Body of pancreas (tissue), 4 donors: Measurements from ENCODE around the gene EYA4. TPM values are rescaled to one million over a fixed set of nuclear protein-coding genes. Genes with fewer than 3 reads are reported as not detected.

Experiments
- ATAC-seq: fragments of 150-250 bp; one replicate; pipeline ENCODE4 v1.9.1; 2016
- DNase-seq, 4 donors: peaks; one replicate each; pipeline ENCODE4 v3.0.0-alpha.2; 2019
- H3K27ac ChIP-seq, 4 donors: fragments of 200-600 bp; sonication (generic); 1 replicate in 3 of 4; 2 replicates in 1 of 4; pipeline versions ENCODE4 v1.5.1 to v1.6.1; 2016 to 2019; ENCODE audit warnings: mild to moderate bottlenecking in 1 of 4, mixed read lengths in 1 of 4, moderate library complexity in 1 of 4
- H3K27me3 ChIP-seq, 2 donors: fragments of 200-600 bp; sonication (generic); one replicate each; pipeline ENCODE4 v1.6.0; 2016; ENCODE audit warnings: mild to moderate bottlenecking in 1 of 2
- H3K36me3 ChIP-seq, 2 donors: fragments of 200-600 bp; sonication (generic); replicated peaks in 1 of 2; 2 replicates each; pipeline ENCODE4 v1.5.1; 2016; ENCODE audit warnings: low read depth in 2 of 2; ENCODE audit not compliant: insufficient read depth in 1 of 2
- H3K4me1 ChIP-seq: fragments of 200-600 bp; sonication (generic); one replicate; pipeline ENCODE4 v1.6.0; 2016
- H3K4me3 ChIP-seq, 2 donors: fragments of 200-600 bp; sonication (generic); 1 replicate in 1 of 2; 2 replicates in 1 of 2; pipeline ENCODE4 v1.5.1; 2016 to 2019
- H3K9me3 ChIP-seq, 3 donors: fragments of 200-600 bp; sonication (generic); 1 replicate in 2 of 3; 2 replicates in 1 of 3; pipeline ENCODE4 v1.5.1; 2016
- POLR2A ChIP-seq, 3 donors: fragments of 450-650 bp; IDR thresholded peaks; one replicate each; pipeline ENCODE4 v1.6.1; 2016; ENCODE audit warnings: antibody characterized with exemption in 3 of 3, mild to moderate bottlenecking in 2 of 3
- WGBS, 2 donors: methylation state at CpG; one replicate each; pipeline ENCODE4 v1.1.5; 2017; 5-methylcytosine and 5-hydroxymethylcytosine counted together
- intact Hi-C: fragments of 100-400 bp; cut with DNase I; formaldehyde crosslinking; loops from one replicate; pipeline ENCODE4 v1.15.1; 2023
- total RNA-seq, 2 donors: library from RNA; depleted of rRNA; stranded (reverse); fragments of >200 nt; gene quantifications; one replicate each; pipeline ENCODE4 v1.1.0, GENCODE V29; 2016
- TF ChIP-seq, protein P1 (sequence below), 7 experiments: fragments of 450-650 bp in 4 of 7; fragments of 200-600 bp in 3 of 7; sonication (generic) in 3 of 7; IDR thresholded peaks; one replicate each; pipeline ENCODE4 v1.5.1; 2016 to 2019; ENCODE audit warnings: antibody characterized with exemption in 7 of 7

EYA4 gene, protein sequence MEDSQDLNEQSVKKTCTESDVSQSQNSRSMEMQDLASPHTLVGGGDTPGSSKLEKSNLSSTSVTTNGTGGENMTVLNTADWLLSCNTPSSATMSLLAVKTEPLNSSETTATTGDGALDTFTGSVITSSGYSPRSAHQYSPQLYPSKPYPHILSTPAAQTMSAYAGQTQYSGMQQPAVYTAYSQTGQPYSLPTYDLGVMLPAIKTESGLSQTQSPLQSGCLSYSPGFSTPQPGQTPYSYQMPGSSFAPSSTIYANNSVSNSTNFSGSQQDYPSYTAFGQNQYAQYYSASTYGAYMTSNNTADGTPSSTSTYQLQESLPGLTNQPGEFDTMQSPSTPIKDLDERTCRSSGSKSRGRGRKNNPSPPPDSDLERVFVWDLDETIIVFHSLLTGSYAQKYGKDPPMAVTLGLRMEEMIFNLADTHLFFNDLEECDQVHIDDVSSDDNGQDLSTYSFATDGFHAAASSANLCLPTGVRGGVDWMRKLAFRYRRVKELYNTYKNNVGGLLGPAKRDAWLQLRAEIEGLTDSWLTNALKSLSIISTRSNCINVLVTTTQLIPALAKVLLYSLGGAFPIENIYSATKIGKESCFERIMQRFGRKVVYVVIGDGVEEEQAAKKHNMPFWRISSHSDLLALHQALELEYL
- 1 to 10 TPM in 1 of 2 donors, under 1 TPM in 1; 0.26 to 5.3 TPM for total RNA-seq

DNA sequence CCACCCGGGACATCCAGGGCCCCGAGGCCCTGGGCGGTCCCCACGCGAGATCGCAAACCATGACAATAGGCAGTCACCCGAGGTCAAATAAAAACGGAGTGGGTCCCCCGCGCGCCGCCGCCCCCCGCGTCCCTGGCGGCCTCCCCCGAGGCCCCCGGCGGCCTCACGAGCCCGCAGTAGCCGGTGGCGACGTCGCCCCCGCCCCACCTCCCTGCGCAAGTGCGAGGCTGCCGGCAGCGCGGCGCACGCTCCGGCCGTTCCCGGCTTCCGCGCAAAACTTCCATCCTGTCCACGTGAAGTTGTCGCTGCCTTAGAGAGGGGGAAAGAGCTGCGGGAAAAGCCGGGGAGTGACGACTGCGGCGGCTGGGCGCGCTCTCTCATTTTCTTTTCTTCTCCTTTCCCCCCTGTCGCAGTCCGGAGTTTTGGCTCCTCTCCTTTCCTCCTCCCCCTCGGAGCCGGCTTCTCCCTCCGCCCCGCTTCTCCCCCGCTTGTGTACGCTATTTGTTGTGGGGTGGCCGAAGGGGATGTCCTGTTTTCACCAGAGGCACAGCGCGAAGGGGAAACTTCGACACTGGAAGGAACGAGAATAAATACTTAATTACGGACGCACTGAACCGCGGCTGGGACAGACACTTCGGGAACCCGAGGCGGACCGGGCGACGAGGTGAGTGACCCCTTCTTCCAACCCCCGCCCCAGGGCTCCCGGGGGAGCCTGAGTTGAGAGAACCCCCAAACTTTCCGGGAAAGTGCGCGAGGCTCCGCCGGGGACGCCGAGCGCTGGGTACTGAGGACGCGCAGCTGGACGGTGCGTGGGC lies at the start of gene EYA4:
TSS of gene EYA4 (plus strand) at position 272 of the 815 bp plus-strand sequence. CDS start 33,424 bp downstream, outside the sequence.
- WGBS, 2 donors: 0 to 1% methylated on average over 46 to 76 of the region's 84 CpGs
- H3K4me3 ChIP-seq: peak within 1 kb of the TSS in 1 of 2 donors; percentile 13
- DNase-seq (peak in 2 of 4 donors; percentile 7 to 12), ATAC-seq (peak; percentile 30)
- H3K4me1 ChIP-seq: peaks cover 30% of the 10 kb centered on the region
- no peaks in the 10 kb centered on the region for H3K36me3 ChIP-seq
- intact Hi-C loops: no loop called here
- H3K9me3 ChIP-seq: no peaks in the 10 kb centered on the region
- H3K27me3 ChIP-seq: peaks cover 0 to 6% of the 10 kb centered on the region in 2 donors
- H3K27ac ChIP-seq: peak within 1 kb of the TSS in 1 of 4 donors; percentile 6
- TF ChIP-seq, protein P1, sequence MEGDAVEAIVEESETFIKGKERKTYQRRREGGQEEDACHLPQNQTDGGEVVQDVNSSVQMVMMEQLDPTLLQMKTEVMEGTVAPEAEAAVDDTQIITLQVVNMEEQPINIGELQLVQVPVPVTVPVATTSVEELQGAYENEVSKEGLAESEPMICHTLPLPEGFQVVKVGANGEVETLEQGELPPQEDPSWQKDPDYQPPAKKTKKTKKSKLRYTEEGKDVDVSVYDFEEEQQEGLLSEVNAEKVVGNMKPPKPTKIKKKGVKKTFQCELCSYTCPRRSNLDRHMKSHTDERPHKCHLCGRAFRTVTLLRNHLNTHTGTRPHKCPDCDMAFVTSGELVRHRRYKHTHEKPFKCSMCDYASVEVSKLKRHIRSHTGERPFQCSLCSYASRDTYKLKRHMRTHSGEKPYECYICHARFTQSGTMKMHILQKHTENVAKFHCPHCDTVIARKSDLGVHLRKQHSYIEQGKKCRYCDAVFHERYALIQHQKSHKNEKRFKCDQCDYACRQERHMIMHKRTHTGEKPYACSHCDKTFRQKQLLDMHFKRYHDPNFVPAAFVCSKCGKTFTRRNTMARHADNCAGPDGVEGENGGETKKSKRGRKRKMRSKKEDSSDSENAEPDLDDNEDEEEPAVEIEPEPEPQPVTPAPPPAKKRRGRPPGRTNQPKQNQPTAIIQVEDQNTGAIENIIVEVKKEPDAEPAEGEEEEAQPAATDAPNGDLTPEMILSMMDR (IDR thresholded peaks at IDR 0.05): no peak
- no peak for TF ChIP-seq POLR2A (IDR thresholded peaks at IDR 0.05)

DNA sequence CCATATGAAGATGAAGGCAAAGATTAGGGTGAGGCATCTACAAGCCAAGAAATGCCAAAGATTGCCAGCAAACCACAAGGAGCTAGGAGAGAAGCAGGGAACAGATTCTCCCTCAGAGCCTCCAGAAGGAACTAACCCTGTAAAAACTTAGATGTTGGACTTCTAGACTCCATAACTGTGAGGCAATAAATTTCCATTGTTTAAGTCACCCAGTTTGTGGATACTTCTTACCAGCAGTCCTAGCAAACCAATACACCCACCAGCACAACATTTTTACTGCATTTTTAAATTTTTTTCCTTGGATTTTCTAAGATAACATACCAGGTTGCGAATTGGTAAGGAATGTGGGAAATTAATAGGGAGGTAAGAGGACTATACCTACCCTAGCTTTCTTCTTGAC lies 47.8 kb upstream of the EYA4 start:
- WGBS, 2 donors: 45 to 53% methylated on average over 1 of the region's 1 CpG
- intact Hi-C loops: no loop called here
- Histone ChIP-seq H3K27ac (no peak overlapping the region), H3K27me3 (no peaks in the 10 kb centered on the region), H3K4me1 (no peaks in the 10 kb centered on the region), H3K9me3 (no peaks in the 10 kb centered on the region), H3K36me3 (no peaks in the 10 kb centered on the region), H3K4me3 (no peak overlapping the region)
- ATAC-seq (no peak), DNase-seq (no peak)
- TF ChIP-seq POLR2A (IDR thresholded peaks at IDR 0.05): no peak
- TF ChIP-seq, protein P1 (IDR thresholded peaks at IDR 0.05): no peak

DNA sequence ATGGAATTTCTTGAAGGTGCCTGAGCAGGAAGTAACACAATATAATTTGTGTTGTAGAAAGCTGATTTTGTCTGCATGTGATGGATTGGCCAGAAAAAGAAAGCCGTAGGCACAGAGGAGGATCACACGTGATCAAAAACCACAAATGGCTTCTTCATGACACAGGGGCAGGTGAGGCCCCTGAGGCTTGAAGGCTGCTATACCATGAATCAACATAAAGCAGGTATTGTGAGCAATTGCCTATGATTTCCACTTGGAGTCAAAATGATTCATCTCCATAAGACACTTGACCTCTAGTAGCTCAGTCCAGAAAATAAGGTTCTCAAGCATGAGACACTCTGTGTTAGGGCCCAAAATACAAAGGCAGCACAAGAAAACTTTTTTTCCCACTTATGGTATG lies 42.4 kb upstream of the EYA4 start:
- TF ChIP-seq, protein P1 (IDR thresholded peaks at IDR 0.05): no peak
- no peak for TF ChIP-seq POLR2A (IDR thresholded peaks at IDR 0.05)
- no peak for DNase-seq
- Histone ChIP-seq H3K4me3 (no peak overlapping the region), H3K27ac (no peak overlapping the region), H3K36me3 (no peaks in the 10 kb centered on the region), H3K4me1 (no peaks in the 10 kb centered on the region), H3K27me3 (no peaks in the 10 kb centered on the region), H3K9me3 (no peaks in the 10 kb centered on the region)
- intact Hi-C loops: no loop called here
- WGBS, 2 donors: 51 to 64% methylated on average over 2 of the region's 2 CpGs
- no peak for ATAC-seq

DNA sequence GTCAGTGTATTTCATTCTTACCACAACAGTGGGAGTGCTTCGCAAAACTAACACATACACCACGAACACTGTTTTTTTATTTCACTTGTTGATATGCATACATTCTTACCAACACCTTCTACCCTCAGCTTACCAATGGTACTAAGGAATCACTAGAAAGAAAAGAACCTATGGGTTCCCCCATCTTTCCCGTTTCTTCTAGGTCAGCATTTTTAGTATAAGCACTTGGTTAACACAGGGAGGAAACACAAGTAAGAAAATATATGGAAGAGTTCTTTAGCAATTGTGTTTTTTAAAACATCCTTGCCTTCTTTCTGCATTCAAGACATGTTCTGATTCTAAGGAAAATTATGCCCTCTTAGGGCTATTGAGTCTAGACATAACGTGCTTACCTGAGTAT lies 39.9 kb upstream of the EYA4 start:
- intact Hi-C loops: no loop called here
- TF ChIP-seq POLR2A (IDR thresholded peaks at IDR 0.05): no peak
- TF ChIP-seq, protein P1 (IDR thresholded peaks at IDR 0.05): no peak
- ATAC-seq (no peak), DNase-seq (no peak)
- Histone ChIP-seq H3K4me1 (no peaks in the 10 kb centered on the region), H3K27me3 (no peaks in the 10 kb centered on the region), H3K36me3 (no peaks in the 10 kb centered on the region), H3K9me3 (no peaks in the 10 kb centered on the region), H3K4me3 (no peak overlapping the region), H3K27ac (no peak overlapping the region)
- WGBS, 2 donors: 71% methylated on average over 4 of the region's 4 CpGs
